Osteocyte (in vitro differentiated cells): Measurements from ENCODE around the gene MICAL1. TPM values are rescaled to one million over a fixed set of nuclear protein-coding genes. Genes with fewer than 3 reads are reported as not detected.

Experiments used
- DNase-seq: peaks from one replicate; pipeline ENCODE4 v3.0.0; 2021; ENCODE audit warnings: mixed read lengths; ENCODE audit not compliant: unreplicated experiment; ENCODE audit errors: extremely low spot score
- H3K27ac Mint-ChIP-seq: one replicate; pipeline ENCODE4 v1.8.0; 2021; ENCODE audit warnings: mild to moderate bottlenecking, mixed read lengths; ENCODE audit not compliant: unreplicated experiment
- H3K27me3 Mint-ChIP-seq: one replicate; pipeline ENCODE4 v1.8.0; 2021; ENCODE audit warnings: mixed read lengths; ENCODE audit not compliant: unreplicated experiment
- H3K36me3 Mint-ChIP-seq: one replicate; pipeline ENCODE4 v1.8.0; 2021; ENCODE audit warnings: mixed read lengths; ENCODE audit not compliant: unreplicated experiment
- H3K4me1 Mint-ChIP-seq: one replicate; pipeline ENCODE4 v1.8.0; 2021; ENCODE audit warnings: mixed read lengths; ENCODE audit not compliant: unreplicated experiment
- H3K4me3 Mint-ChIP-seq: one replicate; pipeline ENCODE4 v1.8.0; 2021; ENCODE audit warnings: mild to moderate bottlenecking, moderate library complexity, mixed read lengths; ENCODE audit not compliant: unreplicated experiment
- H3K9me3 Mint-ChIP-seq: one replicate; pipeline ENCODE4 v1.8.0; 2021; ENCODE audit warnings: mixed read lengths; ENCODE audit not compliant: unreplicated experiment
- total RNA-seq: library from RNA; stranded (reverse); gene quantifications from 2 replicates; pipeline ENCODE4 v1.2.1, GENCODE V29; 2021
- TF ChIP-seq, protein P1 (sequence below): fragments of 200-600 bp; sonication (generic); IDR thresholded peaks from 2 replicates; pipeline ENCODE4 v1.5.0; 2021; ENCODE audit warnings: antibody characterized with exemption, mild to moderate bottlenecking, moderate library complexity

Gene MICAL1
- total RNA-seq, 1 donor from 2014 or later: 59.5 TPM

DNA sequence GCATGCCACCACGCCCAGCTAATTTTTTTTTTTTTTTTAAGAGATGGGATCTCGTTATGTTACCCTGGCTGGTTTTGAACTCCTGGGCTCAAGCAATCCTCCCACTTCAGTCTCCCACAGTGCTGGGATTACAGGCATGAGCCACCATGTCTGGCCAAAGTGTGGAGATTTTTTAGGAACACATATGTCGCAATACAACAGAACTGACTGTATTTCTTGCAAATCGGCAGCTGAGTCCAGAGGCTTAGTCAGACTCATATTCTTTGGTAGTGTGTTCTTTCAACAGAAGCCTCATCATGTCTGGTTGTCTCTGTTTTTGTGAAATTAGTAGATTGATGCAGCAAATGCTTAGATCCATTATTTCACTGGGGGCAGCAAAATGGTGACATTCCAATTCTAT is 49.4 kb downstream of the MICAL1 start:
- Mint-ChIP-seq H3K9me3 (no peaks in the 10 kb centered on the region), H3K27me3 (peaks cover 24% of the 10 kb centered on the region), H3K27ac (no peak overlapping the region)

DNA sequence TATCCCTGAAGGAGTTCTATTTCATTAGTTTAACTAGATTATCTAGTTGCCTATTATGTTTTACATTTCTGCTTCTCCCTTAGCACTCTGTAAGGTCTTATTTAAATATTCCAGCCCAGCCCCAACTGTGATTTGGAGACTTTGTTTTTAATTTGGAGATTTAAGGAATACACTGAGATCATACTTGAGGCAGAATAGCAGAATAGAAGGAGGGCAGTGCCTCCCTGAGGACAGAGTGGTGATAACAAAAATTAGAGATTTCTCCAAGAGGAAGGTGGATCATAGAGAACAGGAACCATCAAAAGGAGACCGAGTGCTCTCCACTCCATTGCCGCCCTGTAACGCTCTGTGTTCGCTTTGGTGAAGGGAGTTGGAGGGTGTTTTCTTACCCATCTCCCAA is 58.6 kb downstream of the MICAL1 start:
- Mint-ChIP-seq H3K27ac (no peak overlapping the region), H3K9me3 (no peaks in the 10 kb centered on the region), H3K4me1 (no peaks in the 10 kb centered on the region), H3K27me3 (peaks cover 7% of the 10 kb centered on the region), H3K4me3 (no peak overlapping the region), H3K36me3 (no peaks in the 10 kb centered on the region)
- TF ChIP-seq, protein P1, sequence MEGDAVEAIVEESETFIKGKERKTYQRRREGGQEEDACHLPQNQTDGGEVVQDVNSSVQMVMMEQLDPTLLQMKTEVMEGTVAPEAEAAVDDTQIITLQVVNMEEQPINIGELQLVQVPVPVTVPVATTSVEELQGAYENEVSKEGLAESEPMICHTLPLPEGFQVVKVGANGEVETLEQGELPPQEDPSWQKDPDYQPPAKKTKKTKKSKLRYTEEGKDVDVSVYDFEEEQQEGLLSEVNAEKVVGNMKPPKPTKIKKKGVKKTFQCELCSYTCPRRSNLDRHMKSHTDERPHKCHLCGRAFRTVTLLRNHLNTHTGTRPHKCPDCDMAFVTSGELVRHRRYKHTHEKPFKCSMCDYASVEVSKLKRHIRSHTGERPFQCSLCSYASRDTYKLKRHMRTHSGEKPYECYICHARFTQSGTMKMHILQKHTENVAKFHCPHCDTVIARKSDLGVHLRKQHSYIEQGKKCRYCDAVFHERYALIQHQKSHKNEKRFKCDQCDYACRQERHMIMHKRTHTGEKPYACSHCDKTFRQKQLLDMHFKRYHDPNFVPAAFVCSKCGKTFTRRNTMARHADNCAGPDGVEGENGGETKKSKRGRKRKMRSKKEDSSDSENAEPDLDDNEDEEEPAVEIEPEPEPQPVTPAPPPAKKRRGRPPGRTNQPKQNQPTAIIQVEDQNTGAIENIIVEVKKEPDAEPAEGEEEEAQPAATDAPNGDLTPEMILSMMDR: peak; percentile 38
- DNase-seq: no peak

More for the DNA sequence above, 49.4 kb downstream of the MICAL1 start:
- TF ChIP-seq, protein P1: no peak
- DNase-seq: no peak
- Mint-ChIP-seq H3K4me1 (no peaks in the 10 kb centered on the region), H3K36me3 (no peaks in the 10 kb centered on the region), H3K4me3 (no peak overlapping the region)

DNA sequence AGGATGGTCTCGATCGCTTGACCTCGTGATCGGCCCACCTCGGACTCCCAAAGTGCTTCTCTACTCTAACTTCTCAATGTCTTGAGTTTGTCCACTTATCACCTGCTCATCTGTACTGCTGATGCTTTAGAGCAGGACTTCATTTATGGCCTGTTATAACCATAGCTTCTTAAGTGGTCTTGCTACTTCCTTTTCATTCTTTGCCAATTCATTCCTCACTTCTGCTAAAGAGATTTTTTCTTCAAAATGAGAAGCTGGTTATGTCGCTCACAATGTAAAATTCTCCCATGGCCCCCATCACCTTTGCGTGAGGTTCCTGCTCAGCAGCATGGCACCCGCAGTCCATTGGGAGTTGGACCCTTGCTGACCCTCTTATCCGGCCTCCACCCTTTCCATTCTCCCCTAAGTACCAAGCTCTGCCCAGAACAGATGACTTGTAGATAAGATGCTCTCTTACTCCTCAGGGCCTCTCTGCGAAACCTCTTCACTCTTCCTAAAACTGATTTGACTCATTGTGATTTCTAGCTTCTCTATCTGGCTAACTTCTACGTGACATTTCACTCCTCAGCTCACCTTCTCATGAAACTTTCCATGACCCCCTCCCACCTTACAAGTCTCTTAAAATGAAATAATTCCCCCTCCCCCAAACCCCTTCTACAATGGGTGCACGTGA is 59.4 kb downstream of the MICAL1 start:
- no peak overlapping the region for H3K4me3 Mint-ChIP-seq
- H3K4me1 Mint-ChIP-seq: no peaks in the 10 kb centered on the region
- TF ChIP-seq, protein P1: no peak
- H3K27me3 Mint-ChIP-seq: peaks cover 7% of the 10 kb centered on the region
- H3K27ac Mint-ChIP-seq: no peak overlapping the region
- no peaks in the 10 kb centered on the region for H3K9me3 Mint-ChIP-seq
- DNase-seq: no peak
- H3K36me3 Mint-ChIP-seq: no peaks in the 10 kb centered on the region

Other genes with a start within 250 kb of the MICAL1 start
- gene CD164, start 73.3 kb downstream of the MICAL1 start, total RNA-seq: 286 and 297 TPM in 2 replicates
- 1.9 and 2.2 TPM in 2 replicates for gene PPIL6, start 15.1 kb downstream of the MICAL1 start, total RNA-seq
- gene SMPD2, start 15.0 kb downstream of the MICAL1 start, total RNA-seq: 9.8 and 10.1 TPM in 2 replicates
- gene ZBTB24, start 27.4 kb upstream of the MICAL1 start, total RNA-seq: 6.2 and 6.7 TPM in 2 replicates
- gene AK9, start 235.4 kb upstream of the MICAL1 start, total RNA-seq: 4.5 and 5.3 TPM in 2 replicates
- gene FIG4, start 235.5 kb upstream of the MICAL1 start, total RNA-seq: 13.5 and 15.9 TPM in 2 replicates